ENCODE results near the gene CNPY1.

GRCh38 chr7:155524018-155524556 is 22.3 kb downstream of the CNPY1 start:
- TF ChIP-seq EGR1 (IDR thresholded peaks at IDR 0.05) (no peak), YY1 (IDR thresholded peaks at IDR 0.05; ENCODE audit: low read depth) (no peak), EP300 (IDR thresholded peaks at IDR 0.05; ENCODE audit: borderline replicate concordance) (no peak), RAD21 (IDR thresholded peaks at IDR 0.05; ENCODE audit: low read depth) (no peak), REST (IDR thresholded peaks at IDR 0.05; ENCODE audit: low read depth) (no peak)
